Smooth muscle cell of the brain vasculature (primary cell): ENCODE data around the gene FAM50B.
"Not testable (repeated sequence)": the region's sequence is repeated elsewhere in the genome, so short reads cannot be mapped to it uniquely, and the experiment has no call there.

ENCODE experiments used
- DNase-seq: peaks from one replicate; pipeline ENCODE4 v3.0.0-alpha.2; 2012; ENCODE audit warnings: low read depth, low spot score

The FAM50B gene

GRCh38 chr6:3849681-3850450 lies 693 bp downstream of the FAM50B start:
- DNase-seq = no peak

GRCh38 chr6:3850451-3851203 lies 1.5 kb downstream of the FAM50B start:
- no peak for DNase-seq

GRCh38 chr6:3851839-3852238 lies 2.7 kb downstream of the FAM50B start:
- no peak for DNase-seq

DNA sequence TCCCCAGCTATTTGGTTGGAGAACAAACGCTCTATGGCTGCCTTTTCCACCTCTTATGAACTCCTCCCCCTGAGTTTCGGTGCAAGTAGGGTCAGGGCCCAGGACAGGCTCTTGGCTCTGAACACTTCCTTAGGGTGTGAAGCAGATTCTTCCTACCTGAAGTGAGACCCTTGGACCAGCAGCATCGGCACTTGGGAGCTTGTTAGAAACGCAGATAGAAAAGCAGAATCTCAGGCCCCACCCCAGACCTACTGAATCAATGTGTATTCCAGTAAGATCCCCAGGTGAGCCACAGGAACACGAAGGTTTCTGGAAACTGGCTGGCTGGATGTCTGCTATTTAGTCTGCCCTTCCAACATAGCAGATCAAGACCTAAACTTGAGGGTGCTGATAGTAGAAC lies 3.2 kb downstream of the FAM50B start:
- DNase-seq = no peak

DNA sequence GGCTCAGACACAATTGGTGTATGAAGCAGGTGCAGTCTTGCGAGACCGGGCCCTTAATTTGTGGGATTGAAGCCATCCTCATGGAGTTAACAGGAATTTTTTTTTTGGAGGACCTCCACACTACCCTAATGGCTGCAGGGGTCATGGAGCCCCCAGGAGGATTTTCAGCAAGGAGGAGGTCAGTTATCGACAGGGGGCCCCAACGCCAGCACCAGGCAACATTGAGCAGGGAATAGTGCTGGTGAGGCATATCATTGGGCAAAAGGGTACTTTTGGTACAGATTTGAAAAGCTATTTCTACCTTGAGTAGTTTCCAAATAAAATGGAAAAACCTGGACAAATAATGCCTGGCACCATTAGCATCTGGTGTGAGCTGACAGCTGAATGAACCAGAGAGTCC lies 6.7 kb downstream of the FAM50B start:
- DNase-seq = no peak

DNA sequence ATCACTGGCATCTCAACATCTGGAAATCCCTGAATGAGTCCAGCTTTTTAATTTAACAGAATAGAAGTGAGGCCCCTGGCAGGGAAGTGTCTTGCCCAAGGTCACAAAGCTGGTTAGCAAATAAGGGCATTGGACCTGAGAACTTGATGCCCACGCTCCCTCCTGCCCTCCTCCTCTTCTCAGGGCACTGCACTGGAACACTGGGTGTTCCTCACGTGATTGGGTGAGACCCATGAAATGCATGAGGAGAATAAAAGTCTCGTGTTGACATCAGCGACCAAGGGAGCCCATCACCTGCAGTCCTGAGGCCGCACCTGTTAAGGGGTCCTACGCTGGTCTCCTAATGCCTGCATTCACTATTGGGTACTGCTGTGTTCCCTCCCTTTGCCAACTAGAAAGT lies 7.4 kb downstream of the FAM50B start:
- DNase-seq = no peak

GRCh38 chr6:3857468-3858456 lies 8.6 kb downstream of the FAM50B start:
- DNase-seq = no peak

DNA sequence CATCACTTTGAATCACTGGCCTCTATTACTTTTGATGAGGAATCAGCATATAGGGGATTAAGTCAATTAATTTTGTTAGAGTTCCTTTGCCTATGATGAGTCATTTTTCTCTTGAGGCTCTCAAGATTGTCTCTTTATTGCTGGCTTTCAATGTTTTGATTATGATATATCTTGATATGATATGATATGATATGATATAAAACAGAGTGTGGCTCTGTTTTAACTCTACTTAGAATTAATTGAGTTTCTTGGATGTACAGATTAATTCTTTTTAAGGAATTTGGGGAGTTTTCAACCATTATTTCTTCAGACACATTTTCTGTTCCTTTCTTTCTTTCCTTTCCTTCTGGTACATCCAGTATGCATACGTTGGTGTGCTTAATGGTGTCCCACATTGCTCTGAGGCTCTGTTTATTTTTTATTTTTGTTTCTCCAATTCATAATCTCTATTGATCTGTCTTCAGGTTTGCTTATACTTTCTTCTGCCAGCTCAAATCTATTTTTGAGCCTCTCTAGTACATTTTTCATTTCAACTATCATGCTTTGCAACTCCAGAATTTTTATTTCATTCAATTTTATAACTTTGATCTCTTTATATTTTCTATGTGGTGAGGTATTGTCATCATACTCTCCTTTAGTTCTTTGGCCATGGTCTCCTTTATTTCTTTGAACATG lies 10.8 kb downstream of the FAM50B start:
- no peak for DNase-seq

DNA sequence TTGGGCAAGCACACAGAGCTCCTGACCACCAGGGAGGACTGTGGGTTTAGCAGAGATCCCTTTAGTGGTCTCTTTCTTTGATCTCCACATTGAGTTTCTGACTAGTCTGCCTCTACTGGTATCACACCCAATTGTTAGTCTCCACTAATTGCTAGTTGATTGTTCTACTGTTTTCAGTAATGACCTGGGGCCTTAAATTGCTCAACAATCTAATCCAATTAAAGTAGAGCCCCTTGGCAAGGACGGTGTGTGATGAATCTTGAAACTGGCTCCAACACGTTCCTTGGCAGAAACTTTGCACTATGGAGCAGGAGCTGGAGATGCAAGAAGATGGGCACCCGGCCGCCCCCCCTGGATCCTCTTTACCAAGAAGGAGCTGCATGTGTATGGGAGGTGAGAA lies 12.3 kb downstream of the FAM50B start:
- DNase-seq = no peak

GRCh38 chr6:3862038-3862437 lies 12.9 kb downstream of the FAM50B start:
- DNase-seq = no peak

DNA sequence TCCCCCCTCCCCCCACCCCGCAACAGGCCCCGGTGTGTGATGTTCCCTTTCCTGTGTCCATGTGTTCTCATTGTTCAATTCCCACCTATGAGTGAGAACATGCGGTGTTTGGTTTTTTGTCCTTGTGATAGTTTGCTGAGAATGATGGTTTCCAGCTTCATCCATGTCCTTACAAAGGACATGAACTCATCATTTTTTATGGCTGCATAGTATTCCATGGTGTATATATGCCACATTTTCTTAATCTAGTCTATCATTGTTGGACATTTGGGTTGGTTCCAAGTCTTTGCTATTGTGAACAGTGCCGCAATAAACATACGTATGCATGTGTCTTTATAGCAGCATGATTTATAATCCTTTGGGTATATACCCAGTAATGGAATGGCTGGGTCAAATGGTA lies 14.1 kb downstream of the FAM50B start:
- not testable (repeated sequence) for DNase-seq

GRCh38 chr6:3865463-3865862 lies 16.3 kb downstream of the FAM50B start:
- DNase-seq = no peak

GRCh38 chr6:3867641-3868502 lies 18.7 kb downstream of the FAM50B start:
- DNase-seq = no peak

DNA sequence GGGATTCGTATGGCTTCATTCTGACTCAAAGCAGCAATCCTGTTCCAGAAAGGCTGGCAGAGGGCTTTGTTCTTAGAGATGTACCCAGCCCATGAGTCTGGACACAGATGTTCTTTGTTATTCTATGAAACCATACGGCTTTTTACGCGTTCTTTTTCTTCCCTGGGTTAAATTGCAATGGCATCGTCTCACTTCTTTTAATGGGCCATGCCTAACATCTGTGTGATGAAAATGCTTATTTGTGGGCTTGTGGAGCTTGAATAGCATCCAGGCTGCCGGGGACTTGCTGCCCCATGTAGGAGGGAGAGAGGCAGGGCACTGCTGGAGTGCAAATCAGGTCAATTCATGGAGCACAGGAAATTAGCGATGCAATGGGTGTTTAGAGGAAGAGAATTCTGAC lies 19.4 kb downstream of the FAM50B start:
- no peak for DNase-seq

GRCh38 chr6:3869284-3869631 lies 20.1 kb downstream of the FAM50B start:
- DNase-seq = no peak

DNA sequence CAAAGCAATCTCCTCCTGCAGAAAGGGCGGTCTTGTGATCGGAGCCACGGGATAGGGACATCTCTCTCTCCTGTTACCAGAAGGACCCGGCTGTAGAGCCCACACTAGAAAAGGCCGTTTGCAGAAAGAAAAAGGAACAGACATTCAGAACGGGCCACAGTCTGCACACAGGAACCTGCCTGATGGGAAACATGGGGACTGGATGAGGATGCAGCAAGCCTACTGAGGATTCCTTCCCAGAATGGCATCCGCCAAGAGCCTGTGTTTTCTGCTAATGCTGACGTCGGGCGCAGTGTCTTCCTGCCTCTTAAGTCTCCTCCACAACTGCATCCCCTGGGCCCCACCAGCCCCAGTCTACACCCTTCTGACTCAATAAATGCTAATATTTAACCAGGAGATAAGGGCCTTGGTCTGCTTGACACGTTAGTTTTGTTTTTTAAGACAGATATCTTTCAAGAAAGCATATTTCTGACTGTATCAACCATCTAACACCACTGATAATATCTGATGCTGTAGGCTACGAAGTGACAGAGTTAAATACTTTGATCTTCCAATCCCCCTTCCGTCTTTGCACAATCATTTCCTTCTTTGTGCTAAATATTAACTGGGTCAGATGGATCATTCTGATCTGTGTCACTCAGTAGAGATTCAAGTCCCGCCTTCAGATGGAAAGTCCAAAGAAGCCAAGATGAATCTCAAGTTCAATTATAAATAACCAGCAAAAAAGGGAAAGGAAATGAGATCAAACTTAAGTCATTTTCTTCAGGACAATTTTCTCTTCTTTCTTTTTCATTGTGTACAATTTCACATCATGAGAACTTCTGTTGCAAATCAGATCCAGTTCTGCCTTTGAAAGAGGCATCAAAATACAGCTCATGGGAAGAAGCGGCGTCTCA lies 20.7 kb downstream of the FAM50B start:
- DNase-seq = no peak

- no peak for DNase-seq
These were observed 21.4 kb downstream of the FAM50B start for GRCh38 chr6:3870528-3870925.

GRCh38 chr6:3871515-3871914 lies 22.3 kb downstream of the FAM50B start:
- DNase-seq = no peak

DNA sequence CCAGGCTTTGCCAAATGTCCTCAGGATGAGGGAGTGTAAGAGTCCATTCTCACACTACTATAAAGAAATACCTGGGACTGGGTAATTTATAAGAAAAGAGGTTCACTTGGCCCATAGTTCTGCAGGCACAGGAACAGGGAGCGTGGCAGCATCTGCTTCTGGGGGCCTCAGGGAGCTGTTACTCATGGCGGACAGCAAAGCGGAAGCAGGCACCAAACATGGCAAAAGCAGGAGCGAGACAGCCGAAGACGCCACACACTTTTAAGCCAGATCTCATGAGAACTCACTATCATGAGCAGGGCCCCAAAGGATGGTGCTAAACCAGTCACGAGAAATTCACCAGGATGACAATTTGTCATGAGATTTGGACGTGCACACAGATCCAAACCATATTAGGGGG lies 22.8 kb downstream of the FAM50B start:
- DNase-seq = no peak
